HG03039 (cell line): ENCODE results near the gene RIBC1.
"Not testable (repeated sequence)": the region's sequence is repeated elsewhere in the genome, so short reads cannot be mapped to it uniquely, and the experiment has no call there.

Experiments
- ATAC-seq: cut with Tn5 transposase; IDR thresholded peaks from one replicate; pipeline ENCODE4 v1.9.1; 2021; ENCODE audit warnings: mild to moderate bottlenecking, moderate library complexity; ENCODE audit not compliant: unreplicated experiment

Gene RIBC1

GRCh38 chrX:53435997-53436396 is 13.3 kb downstream of the RIBC1 start:
- ATAC-seq = no peak

DNA sequence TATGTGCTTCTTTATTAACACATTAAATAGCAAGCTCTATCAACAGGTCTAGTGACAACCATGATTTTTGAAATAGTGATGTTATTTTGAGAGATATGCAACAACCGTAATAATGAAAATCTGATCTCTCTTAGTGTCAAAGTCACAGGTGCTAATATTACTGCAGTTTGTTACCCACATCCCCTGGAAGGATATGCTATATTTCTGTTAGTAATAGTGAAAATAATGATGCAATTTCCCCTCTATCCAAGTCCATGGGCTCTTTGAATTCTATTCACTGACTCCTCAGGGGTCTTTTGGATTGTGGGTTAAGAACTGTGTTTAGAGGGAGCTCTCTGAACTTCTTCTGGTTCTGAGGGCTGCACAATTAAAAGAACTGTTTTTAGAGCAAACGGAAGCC is 14.5 kb downstream of the RIBC1 start:
- ATAC-seq = no peak

DNA sequence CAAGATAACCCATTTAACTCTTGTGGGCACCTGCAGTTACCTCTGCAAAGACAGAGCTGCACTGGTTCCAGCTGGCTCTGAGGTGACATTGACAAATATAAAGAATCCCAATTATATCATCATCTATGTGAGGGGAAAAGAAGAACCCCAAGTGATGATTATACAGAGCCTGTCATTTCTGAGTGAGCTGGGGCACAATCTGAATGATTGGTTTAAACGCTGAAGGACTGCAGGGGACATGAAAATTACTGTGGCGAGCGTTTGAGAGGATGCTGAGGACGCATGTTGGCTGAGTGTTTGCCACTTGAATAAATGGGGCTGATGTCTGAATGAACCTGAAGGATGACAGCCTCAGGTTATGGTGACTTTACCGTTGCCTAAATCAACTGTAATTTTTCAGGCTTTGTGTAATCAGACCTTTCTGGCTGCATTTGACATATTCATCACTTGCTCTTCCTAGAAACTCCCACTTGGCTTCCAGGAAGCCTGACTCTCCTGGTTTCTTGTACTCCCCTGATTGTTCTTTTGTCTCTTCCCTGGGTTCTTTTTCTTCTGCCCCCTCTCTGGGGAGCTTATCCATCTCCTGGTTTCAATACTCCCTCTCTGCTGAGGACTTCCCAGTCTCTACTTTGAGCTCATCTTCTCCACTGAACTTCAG is 15.6 kb downstream of the RIBC1 start:
- no peak for ATAC-seq

DNA sequence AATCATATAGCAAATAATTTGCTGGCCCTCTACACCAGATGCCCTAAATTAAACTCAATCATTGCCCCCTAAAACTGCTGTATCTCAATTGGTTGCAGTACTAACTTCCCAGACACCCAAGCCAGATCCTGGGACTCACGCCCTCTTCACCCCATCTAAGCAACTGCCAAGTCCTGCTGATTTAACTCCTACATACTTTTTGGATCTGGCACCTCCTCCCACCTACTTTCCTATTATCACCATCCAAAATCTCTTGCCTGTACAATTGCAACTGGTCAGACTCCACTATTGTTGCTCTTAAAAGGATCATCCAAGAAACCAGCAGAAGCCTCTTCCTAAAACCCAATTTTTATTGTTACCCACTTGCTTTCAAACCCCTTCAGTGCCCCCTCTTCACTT is 16.2 kb downstream of the RIBC1 start:
- ATAC-seq = no peak

DNA sequence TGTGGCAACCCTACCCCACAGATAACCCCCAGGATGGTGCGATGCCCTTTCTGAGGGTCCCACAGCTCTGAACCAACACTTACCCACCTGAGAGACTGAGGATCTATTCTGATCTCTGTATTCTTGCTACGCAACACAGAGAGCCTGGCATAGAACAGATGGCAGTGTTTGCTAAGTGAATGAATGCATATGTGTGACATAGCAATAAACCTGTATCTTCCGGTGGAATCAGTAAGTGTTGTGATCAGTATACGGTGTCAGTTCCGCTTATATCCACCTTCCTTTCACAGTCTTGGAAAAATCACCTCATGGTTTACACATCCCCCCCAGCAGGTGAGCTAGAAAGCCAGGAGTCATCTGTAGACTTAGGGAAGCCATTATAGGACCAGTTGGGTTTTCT is 17.4 kb downstream of the RIBC1 start:
- ATAC-seq = no peak

DNA sequence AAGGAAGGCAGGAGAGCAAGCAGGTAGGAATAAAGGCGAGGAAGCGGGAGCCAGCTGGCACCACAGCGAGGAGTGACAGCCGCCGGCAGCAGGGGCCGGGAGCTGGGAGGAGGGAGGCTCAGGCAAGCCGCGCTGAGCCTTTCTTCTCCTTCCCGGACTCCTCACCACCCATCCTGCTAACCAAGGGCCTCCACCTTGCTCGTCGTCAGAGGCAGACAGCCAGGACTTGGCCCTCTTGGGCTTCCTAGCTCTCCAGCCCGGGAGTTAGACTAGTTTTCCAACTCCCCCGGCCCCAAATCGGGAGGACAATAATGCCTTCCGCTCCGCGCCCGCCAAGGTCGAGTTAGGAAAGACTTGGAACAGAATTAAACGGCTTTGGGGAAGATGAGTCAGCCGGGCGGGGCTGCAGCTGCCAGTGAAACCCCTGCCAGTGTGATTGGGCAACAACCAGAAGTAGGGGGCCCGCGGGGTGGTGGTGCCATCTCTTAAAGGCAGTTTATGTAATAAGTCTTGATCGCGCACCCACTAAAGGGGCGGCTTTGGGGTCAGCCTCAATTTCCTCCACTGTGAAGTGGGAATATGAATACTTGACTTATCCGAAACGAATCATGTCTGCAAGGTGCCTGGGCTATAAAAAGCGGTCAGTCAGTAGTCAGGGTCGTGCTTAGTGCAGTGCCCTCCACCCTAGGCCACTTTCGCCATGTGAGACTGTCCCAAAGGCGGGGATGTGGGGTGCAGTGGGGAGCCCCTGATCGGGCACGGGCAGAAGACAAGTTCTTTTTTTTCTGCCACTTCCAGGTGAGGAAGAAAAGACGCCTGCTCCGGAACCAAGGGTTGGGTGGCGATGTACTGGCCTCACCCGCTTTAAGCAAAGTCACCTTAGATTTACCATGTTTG is 18.2 kb downstream of the RIBC1 start:
- ATAC-seq = no peak

- peak; percentile 76 for ATAC-seq
Observed at GRCh38 chrX:53441531-53442321, 19.1 kb downstream of the RIBC1 start.

GRCh38 chrX:53442322-53442631 is 19.6 kb downstream of the RIBC1 start:
- ATAC-seq = no peak

- no peak for ATAC-seq
Observed at GRCh38 chrX:53445977-53446376, 23.3 kb downstream of the RIBC1 start.

DNA sequence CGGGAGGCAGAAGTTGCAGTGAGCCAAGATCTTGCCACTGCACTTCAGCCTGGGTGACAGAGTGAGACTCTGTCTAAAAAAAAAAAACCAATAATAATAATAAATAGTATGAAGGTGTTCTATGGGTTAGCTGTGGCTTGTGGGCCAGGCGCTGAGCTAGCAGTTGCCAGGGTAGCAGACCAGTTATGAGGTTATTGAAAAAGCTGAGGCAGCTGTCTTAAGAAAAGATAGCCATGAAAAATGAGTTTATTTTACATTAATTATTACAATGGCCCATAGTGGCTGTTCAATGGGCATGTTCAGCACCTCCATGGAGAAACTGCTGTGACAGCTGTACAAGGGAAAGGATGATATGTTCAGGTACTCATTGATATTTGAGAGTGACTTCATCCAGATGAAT is 24.8 kb downstream of the RIBC1 start:
- no peak for ATAC-seq

GRCh38 chrX:53449632-53450031 is 27.0 kb downstream of the RIBC1 start:
- ATAC-seq = no peak

DNA sequence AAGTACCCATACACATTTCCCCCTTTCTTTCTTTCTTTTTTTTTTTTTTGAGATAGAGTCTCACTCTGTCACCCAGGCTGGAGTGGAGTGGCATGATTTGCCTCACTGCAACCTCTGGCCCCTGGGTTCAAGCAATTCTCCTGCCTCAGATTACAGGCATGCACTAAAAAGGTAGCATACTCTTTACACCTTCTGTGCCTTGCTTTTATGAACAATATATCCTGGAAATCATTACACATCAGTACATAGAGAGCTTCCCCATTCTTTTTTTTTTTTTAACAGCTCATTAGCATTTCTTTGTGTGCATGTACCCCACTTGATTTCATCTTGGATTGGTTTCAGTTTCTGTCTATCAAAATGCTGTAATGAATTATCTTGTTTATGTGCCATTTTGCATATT is 30.1 kb downstream of the RIBC1 start:
- ATAC-seq = no peak

DNA sequence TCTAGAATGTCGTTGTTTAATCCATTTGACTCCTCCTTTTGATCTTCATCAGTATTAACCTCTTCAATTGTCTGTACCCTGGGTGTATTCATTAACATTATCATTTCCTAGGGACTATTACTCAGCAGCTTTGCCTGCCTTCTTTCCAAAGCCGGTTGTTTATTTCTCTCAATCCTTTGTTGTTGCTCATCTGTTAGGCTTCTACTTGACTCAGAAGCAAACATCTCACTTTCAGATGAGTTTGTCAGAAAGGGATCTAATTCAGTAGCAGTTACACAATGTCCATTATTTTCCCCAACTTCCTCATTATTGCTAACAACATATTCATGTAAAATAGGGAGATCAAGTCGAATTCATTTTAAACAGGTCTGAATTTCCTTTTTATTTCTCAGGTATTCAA is 33.6 kb downstream of the RIBC1 start:
- no peak for ATAC-seq

DNA sequence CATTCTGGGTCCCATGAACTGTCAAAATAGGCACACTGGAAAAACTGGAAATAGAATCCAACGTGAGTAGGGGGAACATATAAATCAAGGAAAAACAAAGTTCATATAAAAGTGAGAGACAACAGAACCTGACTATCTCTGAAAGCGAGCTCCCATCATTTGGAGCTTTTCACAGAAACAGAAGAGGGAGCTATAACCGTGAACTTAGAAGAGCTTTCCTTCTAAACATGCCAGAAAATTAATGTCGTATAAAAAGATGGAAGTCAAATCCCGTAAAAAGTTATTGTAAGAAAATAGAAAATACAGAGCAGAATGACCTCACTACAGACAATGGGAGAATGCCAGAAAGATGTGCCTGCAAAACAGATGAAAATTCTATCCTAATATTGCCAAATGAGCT is 35.4 kb downstream of the RIBC1 start:
- ATAC-seq = no peak

DNA sequence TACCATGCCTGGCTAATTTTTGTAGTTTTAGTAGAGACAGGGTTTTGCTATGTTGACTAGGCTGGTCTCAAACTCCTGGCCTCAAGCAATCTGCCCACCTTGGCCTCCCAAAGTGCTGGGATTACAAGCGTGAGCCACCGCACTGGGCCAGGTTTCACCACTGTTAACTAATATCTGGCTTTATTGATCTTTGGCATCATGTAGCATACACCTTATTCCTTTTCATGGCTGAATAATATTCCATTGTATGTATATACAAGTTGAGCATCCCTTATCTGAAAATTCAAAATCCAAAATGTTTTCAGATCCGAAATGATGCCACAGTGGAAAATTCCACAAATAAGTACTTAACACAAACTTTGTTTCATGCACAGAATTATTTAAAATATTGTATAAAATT is 46.0 kb downstream of the RIBC1 start:
- ATAC-seq = not testable (repeated sequence)

DNA sequence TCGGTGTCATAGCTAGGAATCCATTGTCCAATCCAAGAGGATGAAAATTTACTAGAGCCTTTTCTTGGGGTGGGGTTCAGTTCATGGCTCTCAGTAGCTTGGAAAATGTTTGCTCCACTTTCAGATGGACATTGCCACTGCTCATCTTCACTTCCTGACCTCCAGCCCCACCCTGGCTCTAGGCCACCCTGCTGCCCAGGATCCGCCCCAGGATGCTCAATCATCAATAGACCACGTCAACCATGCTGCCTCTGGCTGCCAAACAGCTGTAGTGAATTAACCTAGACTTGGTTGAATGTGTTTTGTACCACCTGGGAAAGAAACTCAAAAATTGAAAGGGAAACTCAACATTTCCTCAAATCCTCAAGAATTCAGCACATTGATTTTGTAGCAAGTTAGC is 48.7 kb downstream of the RIBC1 start:
- no peak for ATAC-seq

DNA sequence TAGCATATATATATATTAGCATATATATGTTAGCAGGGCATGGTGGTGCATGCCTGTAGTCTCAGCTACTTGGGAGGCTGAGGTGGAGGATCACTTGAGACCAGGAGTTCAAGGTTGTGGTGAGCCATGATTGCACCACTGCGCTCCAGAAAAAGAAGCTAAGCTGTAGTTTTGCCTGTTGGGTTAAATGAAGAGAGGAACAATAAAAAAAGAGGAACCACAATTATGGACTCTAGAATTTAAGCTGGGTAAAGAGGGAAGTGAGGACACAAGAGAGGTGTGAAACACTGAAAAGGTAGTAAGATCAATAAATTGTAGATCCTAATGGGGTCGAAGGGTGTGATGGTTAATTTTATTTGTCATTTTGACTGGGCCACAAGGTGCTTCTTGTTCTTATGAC is 52.0 kb downstream of the RIBC1 start:
- ATAC-seq = no peak

- ATAC-seq = no peak
Observed at GRCh38 chrX:53476371-53476770, 53.7 kb downstream of the RIBC1 start.

GRCh38 chrX:53479301-53479700 is 56.6 kb downstream of the RIBC1 start:
- no peak for ATAC-seq
